ENCODE results near the gene EIF4B. TPM values are rescaled to one million over a fixed set of nuclear protein-coding genes. Genes with fewer than 3 reads are reported as not detected.

Gene EIF4B
- total and polyA plus RNA-seq, 2 experiments from 2014 or later = 141 to 584 TPM

GRCh38 chr12:53004178-53004577 is 2.1 kb upstream of the EIF4B start (continued):
- TF ChIP-seq CTCF (conservative IDR thresholded peaks at IDR 0.05; ENCODE audit: low read depth in 2 of 2) (no peak), REST (IDR thresholded peaks at IDR 0.05; ENCODE audit: unreplicated experiment) (no peak), ZNF114 (CRISPR knock-in tag; IDR thresholded peaks at IDR 0.05) (no peak), STAT1 (IDR thresholded peaks at IDR 0.05; ENCODE audit: unreplicated experiment) (no peak), CREB1 (CRISPR knock-in tag; IDR thresholded peaks at IDR 0.05; ENCODE audit: low read depth) (no peak)

- Histone ChIP-seq H3K27ac (ENCODE audit: low read depth) (peak overlapping the region; percentile 99), H4K20me1 (replicated peaks; ENCODE audit: insufficient read depth) (peaks cover 21% of the 10 kb centered on the region), H3F3A (replicated peaks; ENCODE audit: low read depth) (0 out of 2 replicates have a peak, but pooled peaks cover 4% of the 10 kb centered on the region), H3K27me3 (ENCODE audit: insufficient read depth) (no peaks in the 10 kb centered on the region), H2AFZ (no peak overlapping the region), H3K79me2 (replicated peaks; ENCODE audit: insufficient read depth) (peaks cover 32% of the 10 kb centered on the region), H3K9me2 (ENCODE audit: insufficient read depth) (no peaks in the 10 kb centered on the region), H3K4me3 (peak overlapping the region; percentile 98), H3K4me1 (ENCODE audit: insufficient read depth) (peaks cover 29% of the 10 kb centered on the region), H3K36me3 (ENCODE audit: insufficient read depth) (peaks cover 6% of the 10 kb centered on the region; the same call in 1 of the 2 replicates), H3K4me2 (peak overlapping the region; percentile 82)
- Mint-ChIP-seq H3K27me3 (ENCODE audit: insufficient read depth, low read depth, poor library complexity) (peaks cover 19% of the 10 kb centered on the region), H3K4me3 (peak overlapping the region; percentile 96), H3K4me1 (peaks cover 28% of the 10 kb centered on the region), H3K36me3 (ENCODE audit: low read depth) (peaks cover 32% of the 10 kb centered on the region), H3K27ac (peak overlapping the region; percentile 76), H3K9me3 (peaks cover 4% of the 10 kb centered on the region; the same call in 1 of the 3 replicates)
- ATAC-seq = no peak
- peak; percentile 49 for DNase-seq (ENCODE audit: low spot score)
- TF ChIP-seq ZNF331 (CRISPR knock-in tag; IDR thresholded peaks at IDR 0.05; ENCODE audit: low read depth) (no peak), STAT1 (IDR thresholded peaks at IDR 0.05; ENCODE audit: unreplicated experiment) (no peak), CREB1 (CRISPR knock-in tag; IDR thresholded peaks at IDR 0.05; ENCODE audit: low read depth) (no peak), JUNB (IDR thresholded peaks at IDR 0.05; ENCODE audit: unreplicated experiment) (no peak), REST (IDR thresholded peaks at IDR 0.05; ENCODE audit: unreplicated experiment) (no peak), CTCF (conservative IDR thresholded peaks at IDR 0.05; ENCODE audit: low read depth in 2 of 2) (no peak)
Measured at GRCh38 chr12:53004582-53004981, 1.7 kb upstream of the EIF4B start.
